GM12872 (cell line): Measurements from ENCODE around the gene PCA3.

Experiments
- TF ChIP-seq, protein P1 (sequence below): IDR thresholded peaks from 3 replicates; pipeline ENCODE4 v1.5.1; 2011; ENCODE audit warnings: low read depth, mild to moderate bottlenecking, low read length, moderate library complexity; ENCODE audit not compliant: insufficient read depth

PCA3 gene

DNA sequence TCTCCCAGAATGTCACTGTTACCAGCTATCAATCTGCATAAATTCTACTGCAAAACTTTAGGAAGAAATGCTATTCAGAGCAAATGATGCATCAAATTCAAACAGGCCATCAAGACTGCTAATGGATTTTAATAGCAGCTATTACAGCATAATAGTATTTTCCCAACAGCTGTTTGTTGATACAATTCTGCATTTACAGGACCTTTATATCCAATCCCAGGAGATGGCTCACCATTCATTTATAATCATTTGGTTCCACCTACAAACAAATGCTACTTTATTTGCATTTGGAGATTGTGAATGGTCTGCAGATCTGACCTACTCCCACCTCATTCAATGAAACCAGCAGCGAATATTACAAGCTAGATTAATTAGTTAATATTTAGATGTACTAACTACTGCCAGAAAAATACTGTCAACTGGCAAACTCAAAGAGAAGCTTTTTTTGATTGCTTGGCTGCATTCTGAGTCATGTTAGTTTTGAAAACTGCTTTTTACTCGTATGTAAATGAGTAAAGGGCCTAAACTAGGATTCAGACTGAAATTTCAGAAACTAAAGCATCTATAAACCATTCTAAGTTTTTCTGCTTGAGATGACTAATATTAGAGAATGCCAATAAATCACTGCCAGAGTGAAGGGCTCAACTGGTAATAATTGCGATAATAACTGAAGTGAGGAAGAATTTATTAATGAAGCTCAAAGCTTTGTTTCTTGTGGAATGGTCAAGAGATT lies 7.1 kb upstream of the PCA3 start:
- TF ChIP-seq, protein P1, sequence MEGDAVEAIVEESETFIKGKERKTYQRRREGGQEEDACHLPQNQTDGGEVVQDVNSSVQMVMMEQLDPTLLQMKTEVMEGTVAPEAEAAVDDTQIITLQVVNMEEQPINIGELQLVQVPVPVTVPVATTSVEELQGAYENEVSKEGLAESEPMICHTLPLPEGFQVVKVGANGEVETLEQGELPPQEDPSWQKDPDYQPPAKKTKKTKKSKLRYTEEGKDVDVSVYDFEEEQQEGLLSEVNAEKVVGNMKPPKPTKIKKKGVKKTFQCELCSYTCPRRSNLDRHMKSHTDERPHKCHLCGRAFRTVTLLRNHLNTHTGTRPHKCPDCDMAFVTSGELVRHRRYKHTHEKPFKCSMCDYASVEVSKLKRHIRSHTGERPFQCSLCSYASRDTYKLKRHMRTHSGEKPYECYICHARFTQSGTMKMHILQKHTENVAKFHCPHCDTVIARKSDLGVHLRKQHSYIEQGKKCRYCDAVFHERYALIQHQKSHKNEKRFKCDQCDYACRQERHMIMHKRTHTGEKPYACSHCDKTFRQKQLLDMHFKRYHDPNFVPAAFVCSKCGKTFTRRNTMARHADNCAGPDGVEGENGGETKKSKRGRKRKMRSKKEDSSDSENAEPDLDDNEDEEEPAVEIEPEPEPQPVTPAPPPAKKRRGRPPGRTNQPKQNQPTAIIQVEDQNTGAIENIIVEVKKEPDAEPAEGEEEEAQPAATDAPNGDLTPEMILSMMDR, result no peak

DNA sequence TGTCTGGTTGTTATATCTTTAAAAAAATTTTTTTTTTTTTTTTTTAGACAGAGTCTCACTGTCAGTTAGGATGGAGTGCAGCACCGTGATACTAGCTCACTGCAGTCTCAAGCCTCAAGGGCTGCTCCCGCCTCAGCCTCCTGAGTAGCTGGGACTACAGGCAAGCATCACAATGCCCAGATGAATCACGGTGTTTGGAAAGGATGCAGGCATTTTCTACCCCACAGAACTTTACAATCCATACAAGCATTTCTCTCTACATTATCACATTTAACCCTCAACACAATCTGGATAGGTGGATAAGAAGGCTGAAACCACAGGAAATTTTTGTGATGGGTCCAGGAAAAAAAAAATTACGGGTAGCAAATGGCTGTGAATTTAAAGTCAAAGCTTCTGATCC lies 5.8 kb upstream of the PCA3 start:
- TF ChIP-seq, protein P1, result no peak

DNA sequence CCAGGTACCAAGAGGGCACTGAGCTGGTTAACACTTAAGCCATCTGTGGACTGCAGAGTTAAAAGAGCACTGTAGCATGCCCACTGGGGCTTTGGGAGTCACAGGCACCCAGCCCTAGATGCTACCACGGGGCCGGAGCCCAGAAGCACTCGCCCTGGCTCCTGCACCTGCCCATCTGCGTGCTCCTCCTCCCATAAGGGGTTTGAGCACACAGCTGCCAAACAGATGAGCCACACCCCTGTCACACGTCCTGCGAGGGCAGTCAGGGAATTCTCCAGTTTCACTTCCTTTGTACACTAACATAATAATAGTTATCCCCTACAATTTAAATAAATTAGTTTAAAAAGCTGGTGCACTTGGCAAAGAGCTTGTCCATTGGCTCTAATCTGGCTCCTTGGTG lies 4.5 kb upstream of the PCA3 start:
- TF ChIP-seq, protein P1, result no peak

DNA sequence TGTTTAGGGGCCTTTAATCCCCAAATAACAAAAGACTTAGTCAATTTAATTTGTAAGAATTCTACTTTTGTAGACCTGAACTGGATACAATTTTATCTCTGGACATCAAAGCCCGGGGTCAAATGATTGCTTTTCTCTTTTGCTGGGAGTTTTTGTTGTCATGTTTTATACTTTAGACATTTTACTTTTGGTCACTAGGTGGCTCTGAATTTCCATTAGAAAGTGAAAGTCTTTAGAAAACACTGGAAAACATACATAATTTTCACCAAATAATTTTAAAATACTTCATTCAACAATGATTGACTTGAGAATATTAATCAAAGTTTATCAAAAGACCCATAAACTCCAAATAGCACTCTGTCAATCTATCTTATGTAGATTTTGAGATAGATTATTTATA lies 2.8 kb upstream of the PCA3 start:
- TF ChIP-seq, protein P1, result no peak

DNA sequence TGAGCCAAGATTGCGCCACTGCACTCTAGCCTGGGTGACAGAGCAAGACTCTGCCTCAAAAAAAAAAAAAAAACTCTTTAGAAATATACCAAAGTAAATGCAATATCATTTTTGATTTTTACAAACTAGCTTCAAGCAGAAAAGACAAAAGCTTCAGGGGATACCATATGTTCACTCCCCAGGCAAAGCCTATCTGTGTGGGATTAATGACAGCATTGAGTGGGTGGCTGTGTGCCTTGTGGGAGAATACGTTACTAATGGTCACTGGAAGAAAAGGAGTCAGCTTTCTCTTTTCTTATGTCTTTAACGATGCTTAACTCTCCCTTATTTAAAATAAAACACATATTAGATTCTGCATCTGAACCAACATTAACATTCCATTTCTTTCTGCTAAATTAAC lies 1.9 kb downstream of the PCA3 start:
- TF ChIP-seq, protein P1, result no peak

DNA sequence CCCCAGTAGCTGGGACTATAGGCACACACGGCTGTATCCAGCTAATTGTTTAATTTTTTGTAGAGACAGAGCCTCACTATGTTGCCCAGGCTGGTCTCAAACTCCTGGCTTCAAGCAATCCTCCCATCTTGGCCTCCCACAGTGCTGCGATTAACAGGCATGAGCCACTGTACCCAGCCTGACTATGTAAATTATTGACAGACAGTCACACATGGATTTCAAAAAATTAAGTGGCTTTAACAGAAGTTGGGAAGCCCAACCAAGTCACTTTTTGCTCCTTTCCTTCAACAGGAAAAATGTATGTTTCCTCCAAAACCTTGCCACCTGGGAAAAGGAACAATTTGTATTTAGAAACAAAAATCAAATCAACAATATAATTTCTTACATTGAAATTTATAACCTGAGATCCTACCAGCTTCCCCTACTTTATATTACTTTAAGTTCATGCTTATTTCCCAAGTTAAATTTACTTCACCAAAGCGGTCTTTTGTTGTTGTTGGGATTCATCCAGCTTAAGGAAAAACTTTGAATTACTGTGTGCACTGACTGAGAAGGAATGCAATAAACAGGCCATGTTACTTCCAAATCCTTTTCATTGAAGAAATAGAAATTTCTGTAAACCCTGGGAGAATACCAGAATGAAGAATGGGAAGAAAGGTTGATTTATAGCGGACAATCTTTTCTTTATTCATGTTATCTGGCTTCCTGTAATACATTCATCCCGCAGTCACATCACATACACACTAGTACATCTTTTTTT lies 8.6 kb downstream of the PCA3 start:
- TF ChIP-seq, protein P1, result no peak

DNA sequence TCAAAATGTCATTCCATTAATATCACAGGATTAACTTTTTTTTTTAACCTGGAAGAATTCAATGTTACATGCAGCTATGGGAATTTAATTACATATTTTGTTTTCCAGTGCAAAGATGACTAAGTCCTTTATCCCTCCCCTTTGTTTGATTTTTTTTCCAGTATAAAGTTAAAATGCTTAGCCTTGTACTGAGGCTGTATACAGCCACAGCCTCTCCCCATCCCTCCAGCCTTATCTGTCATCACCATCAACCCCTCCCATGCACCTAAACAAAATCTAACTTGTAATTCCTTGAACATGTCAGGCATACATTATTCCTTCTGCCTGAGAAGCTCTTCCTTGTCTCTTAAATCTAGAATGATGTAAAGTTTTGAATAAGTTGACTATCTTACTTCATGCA lies 20.6 kb downstream of the PCA3 start:
- TF ChIP-seq, protein P1, result no peak
